Prostate gland (tissue), 2 donors: ENCODE measurements around the gene LSAMP. TPM values are rescaled to one million over a fixed set of nuclear protein-coding genes. Genes with fewer than 3 reads are reported as not detected.

ENCODE experiments used
- DNase-seq: peaks from one replicate; pipeline ENCODE4 v3.0.0-alpha.2; 2019; ENCODE audit warnings: low spot score
- H3K27ac ChIP-seq, 2 donors: fragments of 200-600 bp; sonication (generic); 2 replicates each; pipeline ENCODE4 v1.5.1; 2017 to 2019
- H3K27me3 ChIP-seq: fragments of 200-600 bp; sonication (generic); replicated peaks from 2 replicates; pipeline ENCODE4 v1.5.1; 2019; ENCODE audit not compliant: insufficient read depth
- H3K36me3 ChIP-seq, 2 donors: fragments of 200-600 bp; sonication (generic); 1 replicate in 1 of 2; 2 replicates in 1 of 2; pipeline versions ENCODE4 v1.5.1 to v1.8.1; 2017 to 2019
- H3K4me1 ChIP-seq: fragments of 200-600 bp; sonication (generic); replicated peaks from 2 replicates; pipeline ENCODE4 v1.5.1; 2019
- H3K4me3 ChIP-seq, 2 donors: fragments of 200-600 bp; sonication (generic); 2 replicates each; pipeline ENCODE4 v1.5.1; 2017 to 2019
- H3K9me3 ChIP-seq: fragments of 200-600 bp; sonication (generic); 2 replicates; pipeline ENCODE4 v1.5.1; 2017
- CTCF ChIP-seq, 4 experiments: fragments of 200-600 bp in 2 of 4; fragments of 450-650 bp in 2 of 4; sonication (generic) in 2 of 4; IDR thresholded peaks; 1 replicate in 3 of 4; 2 replicates in 1 of 4; pipeline ENCODE4 v1.5.1; 2016 to 2019; ENCODE audit warnings: antibody characterized with exemption in 4 of 4, mild to moderate bottlenecking in 2 of 4, moderate library complexity in 2 of 4
- POLR2A ChIP-seq: fragments of 450-650 bp; IDR thresholded peaks from one replicate; pipeline ENCODE4 v1.6.1; 2016; ENCODE audit warnings: antibody characterized with exemption, mild to moderate bottlenecking
- POLR2AphosphoS5 ChIP-seq: sonication (generic); formaldehyde crosslinking; IDR thresholded peaks from one replicate; pipeline ENCODE4 v1.6.1; 2017; ENCODE audit warnings: antibody characterized with exemption
- WGBS: methylation state at CpG from one replicate; pipeline ENCODE4 v1.1.5; 2018; 5-methylcytosine and 5-hydroxymethylcytosine counted together
- intact Hi-C: fragments of 100-400 bp; cut with DNase I; formaldehyde crosslinking; loops from one replicate; pipeline ENCODE4 v1.14.2; 2022
- total RNA-seq, 2 donors: library from RNA; depleted of rRNA; stranded (reverse); fragments of >200 nt; gene quantifications; one replicate each; pipeline ENCODE4 v1.1.0, GENCODE V29; 2016

The LSAMP gene
- total RNA-seq, 2 donors from 2014 or later, result 15.4 to 38.0 TPM

GRCh38 chr3:116354382-116354781 is 90.9 kb downstream of the LSAMP start:
- no peaks in the 10 kb centered on the region for H3K9me3 ChIP-seq
- no peaks in the 10 kb centered on the region for H3K27me3 ChIP-seq
- TF ChIP-seq CTCF (IDR thresholded peaks at IDR 0.05) (no peak), POLR2AphosphoS5 (no peak), POLR2A (no peak)
- H3K27ac ChIP-seq, result peak overlapping the region in 1 of 2 donors; percentile 29
- no peak for DNase-seq
- no peak overlapping the region for H3K4me3 ChIP-seq
- H3K4me1 ChIP-seq, result no peaks in the 10 kb centered on the region
- intact Hi-C loops, result no loop called here
- H3K36me3 ChIP-seq, result no peaks in the 10 kb centered on the region

- intact Hi-C loops, result no loop called here
- Histone ChIP-seq H3K27me3 (no peaks in the 10 kb centered on the region), H3K27ac (no peak overlapping the region), H3K9me3 (no peaks in the 10 kb centered on the region), H3K4me3 (no peak overlapping the region), H3K36me3 (no peaks in the 10 kb centered on the region), H3K4me1 (no peaks in the 10 kb centered on the region)
- TF ChIP-seq POLR2A, result no peak
- TF ChIP-seq POLR2AphosphoS5, result no peak
- no peak for TF ChIP-seq CTCF (IDR thresholded peaks at IDR 0.05)
- DNase-seq, result no peak
- WGBS, result 55% methylated on average over 4 of the region's 4 CpGs
These were observed 95.1 kb downstream of the LSAMP start for GRCh38 chr3:116350119-116350733.

- H3K9me3 ChIP-seq, result no peaks in the 10 kb centered on the region
- H3K27ac ChIP-seq, result no peak overlapping the region
- WGBS, result 90% methylated on average over 3 of the region's 3 CpGs
- H3K4me3 ChIP-seq, result no peak overlapping the region
- intact Hi-C loops, result no loop called here
- no peak for DNase-seq
- TF ChIP-seq POLR2A (no peak), POLR2AphosphoS5 (no peak), CTCF (IDR thresholded peaks at IDR 0.05) (no peak)
- no peaks in the 10 kb centered on the region for H3K36me3 ChIP-seq
- no peaks in the 10 kb centered on the region for H3K4me1 ChIP-seq
- no peaks in the 10 kb centered on the region for H3K27me3 ChIP-seq
These were observed 97.1 kb downstream of the LSAMP start for GRCh38 chr3:116348216-116348615.

GRCh38 chr3:116342499-116342898 is 102.8 kb downstream of the LSAMP start:
- Histone ChIP-seq H3K9me3 (no peaks in the 10 kb centered on the region), H3K27ac (no peak overlapping the region), H3K4me3 (no peak overlapping the region), H3K27me3 (no peaks in the 10 kb centered on the region), H3K36me3 (no peaks in the 10 kb centered on the region), H3K4me1 (no peaks in the 10 kb centered on the region)
- TF ChIP-seq POLR2AphosphoS5 (no peak), CTCF (IDR thresholded peaks at IDR 0.05) (no peak)
- WGBS, result 55% methylated on average over 2 of the region's 2 CpGs
- no peak for DNase-seq
- intact Hi-C loops, result no loop called here

GRCh38 chr3:116341899-116342298 is 103.4 kb downstream of the LSAMP start:
- H3K27me3 ChIP-seq, result no peaks in the 10 kb centered on the region

More at GRCh38 chr3:116341899-116342298, 103.4 kb downstream of the LSAMP start:
- intact Hi-C loops, result no loop called here
- Histone ChIP-seq H3K36me3 (no peaks in the 10 kb centered on the region), H3K9me3 (no peaks in the 10 kb centered on the region), H3K27ac (no peak overlapping the region), H3K4me1 (no peaks in the 10 kb centered on the region), H3K4me3 (no peak overlapping the region)
- TF ChIP-seq POLR2AphosphoS5 (no peak), CTCF (IDR thresholded peaks at IDR 0.05) (no peak), POLR2A (no peak)
- no peak for DNase-seq
